Neural progenitor cell (in vitro differentiated cells): Measurements from ENCODE around the gene SNX1.

Source experiments
- EZH2 ChIP-seq: fragments of 200-600 bp; sonication (generic); IDR thresholded peaks from 2 replicates; pipeline ENCODE4 v1.6.1; 2017; ENCODE audit warnings: antibody characterized with exemption, mild to moderate bottlenecking, moderate library complexity
- EZH2phosphoT487 ChIP-seq: fragments of 200-600 bp; sonication (generic); IDR thresholded peaks from 2 replicates; pipeline ENCODE4 v1.6.1; 2017; ENCODE audit warnings: antibody characterized with exemption
- TF ChIP-seq, protein P1 (sequence below): fragments of 200-600 bp; sonication (generic); IDR thresholded peaks from 2 replicates; pipeline ENCODE4 v1.5.1; 2017; ENCODE audit warnings: antibody characterized with exemption, mild to moderate bottlenecking

DNA sequence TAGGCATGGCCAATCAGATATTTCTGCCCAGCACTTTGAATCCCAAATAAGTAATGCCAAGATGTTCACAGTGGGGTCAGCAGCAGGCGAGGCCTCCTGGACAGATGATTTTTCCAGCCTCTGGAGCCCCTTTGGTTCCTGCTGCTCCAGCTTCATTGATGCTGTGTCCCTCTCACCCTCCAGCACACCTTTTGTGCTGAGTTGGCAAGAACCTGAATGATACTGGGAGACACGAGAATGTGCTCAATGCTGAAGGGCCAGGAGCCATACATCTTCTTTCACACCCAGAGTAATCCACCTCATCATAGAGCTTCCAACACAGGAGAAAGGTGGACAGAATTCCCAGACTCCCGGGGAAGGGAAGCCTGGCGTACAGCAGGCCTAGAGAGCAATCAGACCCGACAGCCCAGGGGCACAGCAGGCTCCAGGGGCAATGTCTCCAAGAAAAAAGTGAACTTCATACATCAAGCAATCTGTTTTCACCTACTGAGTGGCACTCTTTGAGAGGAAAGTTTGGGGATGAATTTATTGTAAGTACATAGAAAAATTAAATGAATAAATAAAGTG, 42.8 kb upstream of the SNX1 start:
- TF ChIP-seq, protein P1, sequence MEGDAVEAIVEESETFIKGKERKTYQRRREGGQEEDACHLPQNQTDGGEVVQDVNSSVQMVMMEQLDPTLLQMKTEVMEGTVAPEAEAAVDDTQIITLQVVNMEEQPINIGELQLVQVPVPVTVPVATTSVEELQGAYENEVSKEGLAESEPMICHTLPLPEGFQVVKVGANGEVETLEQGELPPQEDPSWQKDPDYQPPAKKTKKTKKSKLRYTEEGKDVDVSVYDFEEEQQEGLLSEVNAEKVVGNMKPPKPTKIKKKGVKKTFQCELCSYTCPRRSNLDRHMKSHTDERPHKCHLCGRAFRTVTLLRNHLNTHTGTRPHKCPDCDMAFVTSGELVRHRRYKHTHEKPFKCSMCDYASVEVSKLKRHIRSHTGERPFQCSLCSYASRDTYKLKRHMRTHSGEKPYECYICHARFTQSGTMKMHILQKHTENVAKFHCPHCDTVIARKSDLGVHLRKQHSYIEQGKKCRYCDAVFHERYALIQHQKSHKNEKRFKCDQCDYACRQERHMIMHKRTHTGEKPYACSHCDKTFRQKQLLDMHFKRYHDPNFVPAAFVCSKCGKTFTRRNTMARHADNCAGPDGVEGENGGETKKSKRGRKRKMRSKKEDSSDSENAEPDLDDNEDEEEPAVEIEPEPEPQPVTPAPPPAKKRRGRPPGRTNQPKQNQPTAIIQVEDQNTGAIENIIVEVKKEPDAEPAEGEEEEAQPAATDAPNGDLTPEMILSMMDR, result no peak
- TF ChIP-seq EZH2phosphoT487 (no peak), EZH2 (no peak)
